CD4-positive, alpha-beta memory T cell (primary cell): ENCODE data around the gene NIT1. TPM values are rescaled to one million over a fixed set of nuclear protein-coding genes. Genes with fewer than 3 reads are reported as not detected.
A peak's percentile ranks its signal among the peaks of the same experiment; 100 is the strongest.

ENCODE experiments used
- CTCF ChIA-PET: fragments of 350-600 bp; sonication (Branson Sonifier 250); formaldehyde crosslinking; loops from one replicate; lab custom pipeline; 2021; ENCODE audit warnings: inconsistent platforms; ENCODE audit not compliant: partially characterized antibody; lab: Charles Lee
- POLR2A ChIA-PET: fragments of 350-600 bp; sonication (Branson Sonifier 250); formaldehyde crosslinking; loops from one replicate; lab custom pipeline; 2021; ENCODE audit not compliant: partially characterized antibody; lab: Charles Lee
- DNase-seq, 5 donors: peaks; one replicate each; pipeline versions ENCODE4 v3.0.0 to v3.0.0-alpha.2; 2020 to 2022; ENCODE audit warnings: mixed read lengths in 1 of 5
- H3K27ac ChIP-seq: one replicate; pipeline ENCODE4 v1.7.0; 2013; ENCODE audit warnings: low read depth, low read length
- H3K27me3 ChIP-seq: 2 replicates; pipeline ENCODE4 v1.7.0; 2013; ENCODE audit warnings: mild to moderate bottlenecking, low read length, moderate library complexity; ENCODE audit not compliant: insufficient read depth
- H3K36me3 ChIP-seq: 2 replicates; pipeline ENCODE4 v1.7.0; 2013; ENCODE audit warnings: mild to moderate bottlenecking, low read length, moderate library complexity; ENCODE audit not compliant: insufficient read depth
- H3K4me1 ChIP-seq: 2 replicates; pipeline ENCODE4 v1.7.0; 2013; ENCODE audit warnings: mild to moderate bottlenecking, low read length, moderate library complexity; ENCODE audit not compliant: insufficient read depth
- H3K4me3 ChIP-seq, 2 donors: one replicate each; pipeline ENCODE4 v1.7.0; 2013; ENCODE audit warnings: low read length in 2 of 2, mild to moderate bottlenecking in 1 of 2
- H3K9me3 ChIP-seq, 2 donors: one replicate each; pipeline ENCODE4 v1.7.0; 2013; ENCODE audit warnings: low read length in 2 of 2, control low read depth in 1 of 2; ENCODE audit not compliant: control insufficient read depth in 1 of 2
- H3K27ac Mint-ChIP-seq, 7 donors: one replicate each; pipeline ENCODE4 v1.8.0; 2020 to 2021; ENCODE audit warnings: mixed read lengths in 7 of 7, mild to moderate bottlenecking in 6 of 7, inconsistent platforms in 3 of 7, moderate library complexity in 3 of 7
- H3K27me3 Mint-ChIP-seq, 2 donors: one replicate each; pipeline ENCODE4 v1.8.0; 2020 to 2021; ENCODE audit warnings: mixed read lengths in 2 of 2
- H3K36me3 Mint-ChIP-seq, 2 donors: one replicate each; pipeline ENCODE4 v1.8.0; 2020 to 2021; ENCODE audit warnings: mixed read lengths in 2 of 2, inconsistent platforms in 1 of 2, mild to moderate bottlenecking in 1 of 2
- H3K4me1 Mint-ChIP-seq, 4 donors: one replicate each; pipeline ENCODE4 v1.8.0; 2020 to 2021; ENCODE audit warnings: mixed read lengths in 4 of 4, mild to moderate bottlenecking in 1 of 4
- H3K4me3 Mint-ChIP-seq, 8 donors: one replicate each; pipeline ENCODE4 v1.8.0; 2020 to 2021; ENCODE audit warnings: mixed read lengths in 8 of 8, mild to moderate bottlenecking in 7 of 8, moderate library complexity in 6 of 8, inconsistent platforms in 3 of 8
- H3K9me3 Mint-ChIP-seq, 8 donors: one replicate each; pipeline ENCODE4 v1.8.0; 2020 to 2021; ENCODE audit warnings: mixed read lengths in 8 of 8, mild to moderate bottlenecking in 5 of 8, inconsistent platforms in 3 of 8, moderate library complexity in 1 of 8
- intact Hi-C: fragments of 100-400 bp; cut with micrococcal nuclease; formaldehyde crosslinking; loops from one replicate; pipeline ENCODE4 v1.15.1; 2023
- polyA plus RNA-seq, 2 donors: library from polyadenylated mRNA; unstranded; fragments of 300-500 nt; fragmentation: Illumina TruSeq; gene quantifications; one replicate each; pipeline ENCODE4 v1.2.3, GENCODE V29; 2021
- total RNA-seq, 2 experiments: library from RNA; stranded (reverse); gene quantifications; one replicate each; pipeline ENCODE4 v1.2.3, GENCODE V29; 2021

Gene NIT1
- total and polyA plus RNA-seq, 4 experiments from 2014 or later: 17.5 to 50.5 (median 35.2) TPM

DNA sequence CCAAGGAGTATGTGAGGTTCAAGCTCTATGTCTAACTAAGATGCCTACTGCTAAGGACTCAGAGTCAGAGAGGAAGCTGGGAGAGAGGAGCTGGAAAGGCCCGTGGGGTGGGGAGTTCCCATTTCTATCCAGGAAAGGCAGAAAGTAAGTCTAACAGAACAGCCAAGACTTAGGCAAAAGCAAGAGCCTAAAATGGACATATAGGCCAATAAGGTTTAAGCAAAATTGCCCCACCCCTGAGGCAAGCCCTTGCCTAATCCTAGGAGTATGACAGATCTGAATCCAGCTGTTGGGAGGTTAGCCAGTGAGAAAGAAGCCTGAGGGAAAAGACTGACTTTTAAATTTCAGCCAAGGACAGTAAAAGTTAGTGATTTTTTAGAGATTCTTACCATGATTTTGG lies 21.4 kb upstream of the NIT1 start:
- Histone ChIP-seq H3K4me3 (no peak overlapping the region), H3K4me1 (peaks cover 22% of the 10 kb centered on the region), H3K36me3 (peaks cover 11% of the 10 kb centered on the region), H3K27ac (no peak overlapping the region), H3K27me3 (no peaks in the 10 kb centered on the region), H3K9me3 (no peaks in the 10 kb centered on the region)
- intact Hi-C loops: loop anchor here (5.0 kb wide), 2 partner anchors 259 to 369 kb away; no protein-coding TSS in a partner anchor
- DNase-seq: no peak
- Mint-ChIP-seq H3K4me1 (peaks cover 12 to 27% (median 20%) of the 10 kb centered on the region in 4 donors), H3K4me3 (peak overlapping the region in 4 of 8 donors; percentile 12 to 52 (median 49)), H3K27me3 (peaks cover 0 to 2% of the 10 kb centered on the region in 2 donors), H3K27ac (peak overlapping the region; percentile 35 to 100 (median 97)), H3K9me3 (peaks cover 0 to 19% (median 3%) of the 10 kb centered on the region in 8 donors), H3K36me3 (peaks cover 9 to 31% of the 10 kb centered on the region in 2 donors)
- CTCF ChIA-PET: interaction anchor here (0.8 to 9.8 kb wide), 17 partner anchors 9 to 319 kb away, joined by 3 to 175 read pairs (median 13); partner anchors contain the start of genes ARHGAP30, F11R, NECTIN4 and TSTD1
- POLR2A ChIA-PET: interaction anchor here (1.2 to 7.0 kb wide), 14 partner anchors 10 to 259 kb away, joined by 4 to 128 read pairs (median 11); partner anchors contain the start of genes ARHGAP30, DEDD, F11R and NIT1

- DNase-seq: peak; percentile 63 to 81 (median 69)
- Mint-ChIP-seq H3K4me3 (peak within 1 kb of the TSS; percentile 81 to 94 (median 88)), H3K27ac (peak within 1 kb of the TSS; percentile 75 to 100 (median 98)), H3K27me3 (peaks cover 0 to 2% of the 10 kb centered on the region in 2 donors), H3K4me1 (peaks cover 12 to 27% (median 20%) of the 10 kb centered on the region in 4 donors), H3K36me3 (peaks cover 13 to 38% of the 10 kb centered on the region in 2 donors), H3K9me3 (peaks cover 0 to 19% (median 3%) of the 10 kb centered on the region in 8 donors)
- CTCF ChIA-PET: interaction anchor here (0.6 to 9.8 kb wide), 38 partner anchors 10 to 322 kb away, joined by 3 to 175 read pairs (median 5); partner anchors contain the start of genes ARHGAP30, F11R, NECTIN4 and NIT1
- peaks cover 21% of the 10 kb centered on the region for H3K36me3 ChIP-seq
- H3K27me3 ChIP-seq: no peaks in the 10 kb centered on the region
- intact Hi-C loops: loop anchor here (5.0 kb wide), 2 partner anchors 261 to 371 kb away; no protein-coding TSS in a partner anchor
- POLR2A ChIA-PET: interaction anchor here (0.6 to 7.0 kb wide), 28 partner anchors 10 to 887 kb away, joined by 3 to 128 read pairs (median 6); partner anchors contain the start of genes ARHGAP30, DEDD, F11R and NIT1
- H3K4me3 ChIP-seq: peak within 1 kb of the TSS; percentile 54 to 72
- peaks cover 22% of the 10 kb centered on the region for H3K4me1 ChIP-seq
- peak within 1 kb of the TSS; percentile 55 for H3K27ac ChIP-seq
- H3K9me3 ChIP-seq: no peaks in the 10 kb centered on the region
Observed at GRCh38 chr1:161098210-161099068, 19.5 kb upstream of the NIT1 start, which contains the start of gene KLHDC9. Gene KLHDC9 (plus strand): TSS chr1:161098361. CDS start chr1:161098536, 175 bp downstream.

DNA sequence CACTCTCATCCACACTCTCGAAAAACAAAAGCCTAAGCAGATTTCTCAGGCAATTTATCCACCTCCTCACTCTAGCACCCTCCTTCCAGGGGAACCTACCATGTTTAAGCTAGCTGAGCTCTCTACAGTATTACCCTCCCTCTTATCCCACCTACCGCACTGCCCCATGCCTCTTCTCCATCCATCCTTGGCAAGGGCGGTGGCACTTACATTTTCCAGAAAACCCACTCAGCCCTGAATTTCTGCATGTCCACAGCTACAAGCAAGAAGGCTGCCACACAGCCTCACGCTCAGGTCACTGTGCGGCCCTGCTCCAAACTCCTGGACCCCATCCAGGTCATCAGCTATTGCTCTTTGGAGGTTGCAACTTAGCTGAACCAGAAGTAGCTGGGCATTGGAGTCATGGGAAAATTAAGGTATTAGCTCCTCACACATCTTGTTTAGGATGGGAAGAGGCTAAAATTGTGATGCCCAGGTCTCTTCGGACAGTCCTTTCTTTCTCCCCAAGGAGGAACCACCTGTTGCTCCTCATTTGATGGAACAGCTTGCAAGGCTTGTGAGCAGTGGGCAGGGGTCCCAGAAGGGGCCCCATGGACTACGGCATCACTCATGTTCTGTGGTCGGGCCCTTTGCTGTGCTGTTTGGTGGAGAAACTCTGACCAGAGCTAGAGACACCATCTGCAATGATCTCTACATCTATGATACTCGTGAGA lies 18.7 kb upstream of the NIT1 start:
- H3K4me3 ChIP-seq: no peak overlapping the region
- ChIA-PET CTCF (interaction anchor here (0.6 to 9.8 kb wide), 19 partner anchors 9 to 275 kb away, joined by 3 to 175 read pairs (median 9); partner anchors contain the start of genes ARHGAP30, F11R, NECTIN4 and NIT1), POLR2A (interaction anchor here (1.1 to 7.0 kb wide), 9 partner anchors 18 to 108 kb away, joined by 3 to 128 read pairs (median 17); partner anchors contain the start of genes ARHGAP30, F11R, NIT1 and PFDN2)
- no peak for DNase-seq
- H3K4me3 Mint-ChIP-seq: peak overlapping the region; percentile 59 to 82 (median 72)
- peaks cover 14 to 31% (median 22%) of the 10 kb centered on the region in 4 donors for H3K4me1 Mint-ChIP-seq
- peaks cover 0 to 2% of the 10 kb centered on the region in 2 donors for H3K27me3 Mint-ChIP-seq
- H3K36me3 ChIP-seq: peaks cover 25% of the 10 kb centered on the region
- peak overlapping the region; percentile 53 to 84 (median 69) for H3K27ac Mint-ChIP-seq
- H3K9me3 ChIP-seq: no peaks in the 10 kb centered on the region
- H3K9me3 Mint-ChIP-seq: peaks cover 0 to 19% (median 3%) of the 10 kb centered on the region in 8 donors
- H3K27me3 ChIP-seq: no peaks in the 10 kb centered on the region
- H3K4me1 ChIP-seq: peaks cover 22% of the 10 kb centered on the region
- no peak overlapping the region for H3K27ac ChIP-seq
- H3K36me3 Mint-ChIP-seq: peaks cover 13 to 42% of the 10 kb centered on the region in 2 donors
- intact Hi-C loops: loop anchor here (5.0 kb wide), 2 partner anchors 262 to 372 kb away; no protein-coding TSS in a partner anchor

- peak overlapping the region in 3 of 8 donors; percentile 25 to 44 (median 26) for H3K4me3 Mint-ChIP-seq
Observed at GRCh38 chr1:161100556-161100955, 17.3 kb upstream of the NIT1 start.

DNA sequence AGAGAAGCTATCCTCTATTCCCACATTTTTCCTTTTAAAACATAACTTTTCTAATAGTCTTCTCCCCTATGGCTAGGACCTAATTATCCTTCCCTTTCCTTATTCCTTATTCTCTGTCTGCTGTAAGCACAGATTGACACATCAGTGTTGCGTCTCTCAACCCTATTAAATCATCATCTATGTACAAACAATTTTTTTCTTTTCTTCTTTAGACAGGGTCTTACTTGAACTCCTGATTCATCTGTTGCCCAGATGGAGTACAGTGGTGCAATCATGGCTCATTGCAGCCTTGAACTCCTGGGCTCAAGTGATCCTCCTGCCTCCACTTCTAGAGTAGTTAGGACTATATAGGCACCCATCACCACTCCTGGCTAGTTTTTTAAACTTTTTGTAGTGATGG lies 11.5 kb upstream of the NIT1 start:
- H3K4me1 ChIP-seq: no peaks in the 10 kb centered on the region
- CTCF ChIA-PET: no interaction called here
- Mint-ChIP-seq H3K4me3 (no peak overlapping the region), H3K27me3 (no peaks in the 10 kb centered on the region), H3K36me3 (peaks cover 8 to 29% of the 10 kb centered on the region in 2 donors), H3K4me1 (peaks cover 13 to 27% (median 17%) of the 10 kb centered on the region in 4 donors), H3K27ac (peak overlapping the region in 5 of 7 donors; percentile 8 to 50 (median 47)), H3K9me3 (peaks cover 0 to 2% (median 0%) of the 10 kb centered on the region in 8 donors)
- no peaks in the 10 kb centered on the region for H3K27me3 ChIP-seq
- POLR2A ChIA-PET: interaction anchor here (1.1 kb wide), 1 partner anchor 11 kb away, joined by 3 read pairs; the partner anchor contains the start of gene PFDN2
- no peak overlapping the region for H3K27ac ChIP-seq
- intact Hi-C loops: no loop called here
- H3K9me3 ChIP-seq: no peaks in the 10 kb centered on the region
- DNase-seq: no peak
- peaks cover 19% of the 10 kb centered on the region for H3K36me3 ChIP-seq
- H3K4me3 ChIP-seq: no peak overlapping the region

More at GRCh38 chr1:161100556-161100955, 17.3 kb upstream of the NIT1 start:
- Histone ChIP-seq H3K27me3 (no peaks in the 10 kb centered on the region), H3K4me1 (peaks cover 22% of the 10 kb centered on the region), H3K27ac (no peak overlapping the region), H3K36me3 (peaks cover 25% of the 10 kb centered on the region), H3K4me3 (no peak overlapping the region), H3K9me3 (no peaks in the 10 kb centered on the region)
- peak overlapping the region in 2 of 7 donors; percentile 29 to 83 for H3K27ac Mint-ChIP-seq
- ChIA-PET POLR2A (interaction anchor here (1.3 to 7.0 kb wide), 5 partner anchors 17 to 263 kb away, joined by 3 to 128 read pairs (median 71); partner anchors contain the start of genes ARHGAP30, NIT1, PFDN2 and TSTD1), CTCF (interaction anchor here (1.0 to 9.8 kb wide), 8 partner anchors 7 to 103 kb away, joined by 3 to 175 read pairs (median 10); partner anchors contain the start of genes ARHGAP30, NECTIN4 and TSTD1)
- peaks cover 0 to 2% of the 10 kb centered on the region in 2 donors for H3K27me3 Mint-ChIP-seq
- peaks cover 17 to 38% (median 24%) of the 10 kb centered on the region in 4 donors for H3K4me1 Mint-ChIP-seq
- peaks cover 0 to 19% (median 3%) of the 10 kb centered on the region in 8 donors for H3K9me3 Mint-ChIP-seq
- intact Hi-C loops: no loop called here
- DNase-seq: no peak
- H3K36me3 Mint-ChIP-seq: peaks cover 13 to 42% of the 10 kb centered on the region in 2 donors

GRCh38 chr1:161111117-161111516 lies 6.8 kb upstream of the NIT1 start:
- DNase-seq: no peak
- H3K36me3 Mint-ChIP-seq: peaks cover 8 to 33% of the 10 kb centered on the region in 2 donors
- ChIA-PET CTCF (no interaction called here), POLR2A (no interaction called here)
- peaks cover 39% of the 10 kb centered on the region for H3K4me1 ChIP-seq
- peaks cover 0 to under 1% (median 0%) of the 10 kb centered on the region in 8 donors for H3K9me3 Mint-ChIP-seq
- no peaks in the 10 kb centered on the region for H3K27me3 ChIP-seq
- H3K9me3 ChIP-seq: no peaks in the 10 kb centered on the region
- H3K4me1 Mint-ChIP-seq: peaks cover 34 to 53% (median 42%) of the 10 kb centered on the region in 4 donors
- H3K27me3 Mint-ChIP-seq: no peaks in the 10 kb centered on the region
- H3K27ac Mint-ChIP-seq: peak overlapping the region in 1 of 7 donors; percentile 67
- peaks cover 3% of the 10 kb centered on the region for H3K36me3 ChIP-seq
- H3K4me3 Mint-ChIP-seq: no peak overlapping the region
- no peak overlapping the region for H3K4me3 ChIP-seq
- H3K27ac ChIP-seq: no peak overlapping the region
- intact Hi-C loops: no loop called here
